Activated CD4-positive, alpha-beta T cell treated with anti-CD3 and anti-CD28 coated beads, Interleukin-2, amount 10 ng/mL, durations not matched to agents 7 days and 5 days (primary cell): ENCODE data around the gene SHB. TPM values are rescaled to one million over a fixed set of nuclear protein-coding genes. Genes with fewer than 3 reads are reported as not detected.

Experiments used
- CTCF ChIA-PET: fragments of 350-600 bp; sonication (Branson Sonifier 250); formaldehyde crosslinking; loops from one replicate; lab custom pipeline; 2021; ENCODE audit warnings: antibody characterized with exemption; lab: Charles Lee
- POLR2A ChIA-PET: fragments of 350-600 bp; sonication (Branson Sonifier 250); formaldehyde crosslinking; loops from one replicate; lab custom pipeline; 2021; ENCODE audit warnings: antibody characterized with exemption; lab: Charles Lee
- DNase-seq: peaks from one replicate; pipeline ENCODE4 v3.0.0-alpha.2; 2020
- H3K27ac Mint-ChIP-seq: one replicate; pipeline ENCODE4 v1.8.0; 2021; ENCODE audit warnings: mild to moderate bottlenecking, moderate library complexity, mixed read lengths
- H3K27me3 Mint-ChIP-seq: one replicate; pipeline ENCODE4 v1.8.0; 2021; ENCODE audit warnings: mixed read lengths
- H3K36me3 Mint-ChIP-seq: one replicate; pipeline ENCODE4 v1.8.0; 2021; ENCODE audit warnings: low read depth, mixed read lengths
- H3K4me1 Mint-ChIP-seq: one replicate; pipeline ENCODE4 v1.8.0; 2021; ENCODE audit warnings: mixed read lengths
- H3K4me3 Mint-ChIP-seq: one replicate; pipeline ENCODE4 v1.8.0; 2021; ENCODE audit warnings: mild to moderate bottlenecking, moderate library complexity, mixed read lengths
- H3K9me3 Mint-ChIP-seq: one replicate; pipeline ENCODE4 v1.8.0; 2021; ENCODE audit warnings: mixed read lengths
- total RNA-seq, 2 experiments: library from RNA; stranded (reverse); gene quantifications; one replicate each; pipeline ENCODE4 v1.2.3, GENCODE V29; 2021

SHB gene
- total RNA-seq, 2 experiments from 2014 or later, result not detected

DNA sequence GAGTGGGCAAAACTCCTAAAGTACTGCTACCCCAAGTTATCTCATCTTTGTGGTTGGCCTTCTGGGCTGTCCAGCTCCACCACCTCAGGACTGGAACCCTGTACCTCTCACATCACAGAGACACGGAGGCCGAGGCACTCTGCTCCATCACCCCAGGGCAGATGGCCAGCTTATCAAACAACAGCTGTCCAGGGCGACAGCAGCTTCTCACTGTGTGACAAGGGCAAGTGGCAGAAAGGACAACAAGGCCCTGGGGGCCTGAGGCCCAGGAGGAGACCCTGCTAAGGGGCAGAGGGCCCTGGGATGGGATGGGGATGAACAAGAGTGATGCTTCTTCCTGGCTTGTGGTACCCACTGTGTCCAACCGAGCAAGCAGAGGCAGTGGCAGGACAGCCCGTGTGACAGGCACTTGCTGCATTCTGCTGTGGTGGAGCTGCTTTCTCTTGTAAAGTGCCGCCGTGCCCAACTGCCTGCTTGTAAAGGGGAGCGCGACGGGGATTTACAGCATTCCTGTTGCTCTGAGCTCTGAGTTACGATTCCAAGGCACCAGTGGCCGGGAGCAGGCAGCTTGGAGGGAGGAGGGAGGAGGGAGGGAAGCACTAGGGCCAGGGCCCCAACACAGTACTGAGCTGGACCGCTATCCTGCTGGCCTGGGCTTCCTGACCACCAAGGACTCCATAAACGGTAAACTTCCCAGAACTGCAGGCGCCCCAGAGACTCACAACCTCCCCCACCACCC is 71.2 kb downstream of the SHB start:
- Mint-ChIP-seq H3K4me3 (no peak overlapping the region), H3K9me3 (no peaks in the 10 kb centered on the region), H3K27me3 (no peaks in the 10 kb centered on the region), H3K27ac (no peak overlapping the region), H3K4me1 (peaks cover 19% of the 10 kb centered on the region), H3K36me3 (no peaks in the 10 kb centered on the region)
- no peak for DNase-seq
- CTCF ChIA-PET, result interaction anchor here (2.3 kb wide), 1 partner anchor 11 kb away, joined by 8 read pairs; no protein-coding TSS in a partner anchor
- POLR2A ChIA-PET, result no interaction called here

DNA sequence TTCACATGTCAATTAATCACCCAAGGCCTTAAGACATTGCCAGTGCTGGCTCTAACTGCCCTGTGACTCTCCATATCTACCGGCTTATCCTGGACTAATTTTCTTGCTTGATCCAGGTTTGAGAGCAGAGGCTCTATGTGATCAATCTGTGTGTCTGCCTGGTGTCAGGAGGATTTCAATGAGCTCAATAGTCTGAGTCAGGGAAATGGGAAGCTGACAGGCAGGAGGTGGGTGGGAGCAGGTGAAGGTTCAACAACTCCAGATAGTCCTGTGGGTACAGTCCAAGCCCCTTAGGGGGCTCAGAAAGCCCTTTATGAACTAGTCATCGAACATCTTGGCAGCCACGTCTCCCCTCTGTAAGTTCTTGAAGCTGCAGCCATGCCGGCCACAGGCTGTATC is 72.2 kb downstream of the SHB start:
- ChIA-PET CTCF (interaction anchor here (2.3 kb wide), 1 partner anchor 10 kb away, joined by 8 read pairs; no protein-coding TSS in a partner anchor), POLR2A (no interaction called here)
- Mint-ChIP-seq H3K9me3 (no peaks in the 10 kb centered on the region), H3K27me3 (no peaks in the 10 kb centered on the region), H3K36me3 (no peaks in the 10 kb centered on the region), H3K4me3 (no peak overlapping the region), H3K27ac (no peak overlapping the region), H3K4me1 (peaks cover 23% of the 10 kb centered on the region)
- DNase-seq, result no peak

DNA sequence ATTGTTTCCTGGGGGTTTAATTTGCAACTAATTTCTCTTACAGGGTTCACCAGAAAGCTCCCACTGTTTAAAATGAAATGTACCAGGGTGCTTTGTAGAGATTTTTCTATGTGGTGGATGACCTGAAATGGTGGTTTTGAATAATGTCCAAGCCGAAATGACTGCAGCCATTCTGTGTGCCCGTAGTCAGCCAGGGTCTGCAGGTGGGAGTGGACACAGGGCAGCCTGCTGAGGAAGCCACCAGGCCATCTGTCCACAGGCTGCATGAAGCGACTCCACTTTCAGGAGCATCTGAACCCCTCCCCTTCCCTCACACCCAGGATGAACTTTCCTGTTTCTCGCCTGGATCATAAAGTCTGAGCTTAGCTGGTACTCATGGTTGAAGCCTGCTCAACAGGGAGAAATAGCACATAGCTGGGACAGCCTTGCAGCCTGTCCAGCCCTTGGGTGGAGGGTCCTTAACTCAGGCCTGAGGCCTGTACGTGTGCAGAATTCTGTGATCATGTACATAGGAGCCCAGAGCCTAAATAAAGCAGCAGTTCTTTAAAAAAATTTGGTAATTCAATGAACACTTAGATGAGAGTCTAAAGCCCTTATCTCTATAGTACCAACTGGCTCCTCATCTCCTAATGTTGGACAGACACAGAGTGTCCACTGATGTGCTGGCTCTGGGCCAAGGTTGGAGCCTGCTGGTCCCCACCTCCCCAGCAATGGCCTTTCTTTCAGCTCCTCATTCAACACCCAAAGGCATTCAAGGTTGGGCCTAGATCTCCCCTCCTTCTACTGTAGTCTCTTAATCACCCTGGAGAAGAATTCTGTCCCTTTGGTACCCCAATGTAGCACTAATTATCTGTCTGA is 72.8 kb downstream of the SHB start:
- Mint-ChIP-seq H3K36me3 (no peaks in the 10 kb centered on the region), H3K9me3 (no peaks in the 10 kb centered on the region), H3K27ac (no peak overlapping the region), H3K4me3 (no peak overlapping the region), H3K27me3 (no peaks in the 10 kb centered on the region), H3K4me1 (peaks cover 23% of the 10 kb centered on the region)
- ChIA-PET CTCF (interaction anchor here (2.3 kb wide), 1 partner anchor 9 kb away, joined by 8 read pairs; no protein-coding TSS in a partner anchor), POLR2A (no interaction called here)
- no peak for DNase-seq

DNA sequence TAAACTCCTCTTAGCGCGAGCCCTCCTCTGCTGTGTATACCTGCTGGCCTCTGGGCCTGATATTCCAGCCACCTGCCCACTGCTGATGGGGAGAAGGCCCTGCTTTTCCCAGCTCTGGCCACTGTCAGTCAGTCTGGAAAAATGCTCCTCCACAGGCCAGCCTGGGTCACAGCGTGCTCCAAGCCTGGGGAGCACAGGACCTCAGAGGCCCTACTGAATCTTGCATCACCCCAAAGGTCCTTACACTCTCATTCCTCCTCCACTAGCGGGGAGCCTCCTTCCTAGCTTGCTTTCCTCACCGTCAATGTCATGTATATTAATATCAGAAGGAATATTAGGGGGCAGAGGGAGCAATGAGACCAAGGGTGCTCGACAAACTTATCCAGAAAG is 73.7 kb downstream of the SHB start:
- no peaks in the 10 kb centered on the region for H3K27me3 Mint-ChIP-seq
- no peak overlapping the region for H3K4me3 Mint-ChIP-seq
- no peaks in the 10 kb centered on the region for H3K36me3 Mint-ChIP-seq
- no peaks in the 10 kb centered on the region for H3K9me3 Mint-ChIP-seq
- no peak overlapping the region for H3K27ac Mint-ChIP-seq
- ChIA-PET POLR2A (no interaction called here), CTCF (no interaction called here)
- peaks cover 23% of the 10 kb centered on the region for H3K4me1 Mint-ChIP-seq
- DNase-seq, result no peak

DNA sequence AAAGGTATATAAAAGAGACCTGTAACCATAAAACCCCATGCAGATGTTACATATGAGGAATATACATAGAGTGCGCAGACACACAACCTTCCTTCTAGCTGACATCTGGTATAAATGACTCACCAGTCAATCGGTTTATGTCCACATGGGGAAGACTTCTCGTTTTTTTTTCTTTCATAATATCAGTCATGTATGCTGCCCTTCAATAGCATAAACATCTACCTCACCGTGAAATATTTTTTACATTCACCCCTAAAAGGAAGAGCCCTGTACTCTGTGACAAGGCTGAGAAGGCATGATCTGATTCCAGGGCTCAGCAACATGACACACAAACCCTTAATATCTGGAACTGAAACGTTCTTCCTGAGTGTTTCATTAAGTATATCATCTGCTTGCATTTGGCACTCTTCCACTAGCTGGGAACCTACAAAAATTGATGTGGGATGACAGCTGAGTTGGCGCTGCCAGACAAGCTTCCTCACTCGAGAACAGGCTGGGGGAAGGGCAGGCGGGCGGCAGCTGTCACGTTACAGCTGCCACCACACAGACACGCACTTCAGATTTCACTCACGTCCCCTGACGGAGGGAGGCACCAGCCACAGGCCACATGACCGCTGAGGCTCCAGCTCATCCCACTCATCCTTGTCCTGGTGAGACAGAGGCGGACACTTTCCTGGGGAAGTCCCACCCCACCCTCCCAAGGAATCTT is 74.2 kb downstream of the SHB start:
- Mint-ChIP-seq H3K36me3 (no peaks in the 10 kb centered on the region), H3K9me3 (no peaks in the 10 kb centered on the region), H3K27ac (no peak overlapping the region), H3K4me1 (peaks cover 23% of the 10 kb centered on the region), H3K4me3 (no peak overlapping the region), H3K27me3 (no peaks in the 10 kb centered on the region)
- CTCF ChIA-PET, result interaction anchor here (0.6 kb wide), 1 partner anchor 58 kb away, joined by 3 read pairs; no protein-coding TSS in a partner anchor
- peak; percentile 24 for DNase-seq
- POLR2A ChIA-PET, result no interaction called here

DNA sequence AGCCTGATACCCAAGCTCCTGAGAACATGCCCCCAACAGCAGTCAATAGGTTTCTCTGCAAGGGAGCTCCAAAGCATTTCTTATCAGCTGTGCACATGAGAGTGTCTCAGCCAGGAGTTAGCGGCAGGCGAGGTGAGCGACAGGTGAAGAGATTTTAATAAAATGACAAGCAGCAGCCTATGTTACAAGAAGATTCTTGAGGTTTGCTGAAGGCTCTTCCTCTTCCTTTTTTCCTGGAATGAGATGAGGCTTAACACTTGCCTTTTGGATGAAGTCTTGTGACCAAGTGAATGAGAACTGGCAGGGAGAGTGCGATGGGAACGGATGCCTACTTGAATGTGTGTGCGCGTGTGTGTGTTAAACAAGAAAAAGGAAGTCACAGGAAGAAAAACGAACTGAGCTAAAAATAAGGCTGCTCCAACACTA is 76.1 kb downstream of the SHB start:
- ChIA-PET CTCF (interaction anchor here (1.0 kb wide), 1 partner anchor 15 kb away, joined by 3 read pairs; no protein-coding TSS in a partner anchor), POLR2A (no interaction called here)

DNA sequence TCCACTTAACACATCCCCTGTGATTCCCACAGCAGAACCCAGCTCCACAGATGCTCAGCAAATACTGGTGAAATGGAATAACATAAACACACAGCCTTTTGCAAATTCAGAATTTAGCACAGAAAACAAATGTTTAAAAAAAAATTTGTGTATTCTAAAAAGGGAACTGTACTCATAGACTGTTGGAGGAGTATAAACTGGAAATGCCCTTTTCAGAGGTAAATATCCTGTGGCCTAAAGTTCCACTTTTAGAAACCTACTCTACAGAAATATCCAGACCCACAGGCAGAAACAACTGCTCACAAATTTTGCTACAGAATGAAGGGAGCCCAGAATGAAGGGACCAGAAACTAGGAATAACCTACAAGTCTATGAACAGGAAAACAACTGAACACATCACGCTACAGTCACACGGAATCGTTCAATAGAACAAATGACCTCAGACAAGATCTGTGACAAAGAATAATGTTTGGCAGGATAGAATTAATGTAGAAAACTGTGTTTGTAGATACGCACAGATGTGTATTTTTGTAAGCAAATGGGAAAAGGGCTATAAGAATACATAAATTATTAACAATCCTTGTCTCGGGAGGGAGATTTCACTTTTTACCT is 78.5 kb downstream of the SHB start:
- POLR2A ChIA-PET, result no interaction called here
- CTCF ChIA-PET, result no interaction called here
- no peak for DNase-seq
- no peaks in the 10 kb centered on the region for H3K36me3 Mint-ChIP-seq
- no peak overlapping the region for H3K27ac Mint-ChIP-seq
- H3K9me3 Mint-ChIP-seq, result no peaks in the 10 kb centered on the region
- no peak overlapping the region for H3K4me3 Mint-ChIP-seq
- peaks cover 22% of the 10 kb centered on the region for H3K4me1 Mint-ChIP-seq
- H3K27me3 Mint-ChIP-seq, result no peaks in the 10 kb centered on the region

More for the DNA sequence above, 76.1 kb downstream of the SHB start:
- H3K9me3 Mint-ChIP-seq, result no peaks in the 10 kb centered on the region
- H3K27ac Mint-ChIP-seq, result no peak overlapping the region
- no peak for DNase-seq
- no peaks in the 10 kb centered on the region for H3K27me3 Mint-ChIP-seq
- no peak overlapping the region for H3K4me3 Mint-ChIP-seq
- H3K4me1 Mint-ChIP-seq, result peaks cover 23% of the 10 kb centered on the region
- H3K36me3 Mint-ChIP-seq, result no peaks in the 10 kb centered on the region

DNA sequence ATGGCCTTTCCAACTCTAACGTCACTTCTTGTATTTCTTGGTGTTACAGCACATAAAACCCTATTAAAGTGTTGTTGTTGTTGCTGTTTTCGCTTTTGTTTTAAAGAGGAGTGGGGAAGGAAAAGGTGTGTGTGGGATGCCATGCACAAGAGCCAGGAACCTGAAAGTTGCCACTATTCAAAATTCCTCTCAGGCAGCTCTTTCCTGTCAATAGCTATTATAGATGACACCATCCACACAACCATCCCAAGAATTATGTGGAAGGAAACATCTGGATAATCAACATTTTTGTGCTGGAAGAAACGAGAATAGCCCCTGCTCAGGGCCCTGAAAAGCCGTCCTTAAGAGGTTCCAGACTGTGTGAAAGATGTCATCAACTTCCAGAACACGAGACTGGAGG is 79.3 kb downstream of the SHB start:
- CTCF ChIA-PET, result no interaction called here
- Mint-ChIP-seq H3K4me3 (no peak overlapping the region), H3K36me3 (no peaks in the 10 kb centered on the region), H3K27ac (no peak overlapping the region), H3K27me3 (no peaks in the 10 kb centered on the region), H3K4me1 (peaks cover 17% of the 10 kb centered on the region), H3K9me3 (no peaks in the 10 kb centered on the region)
- DNase-seq, result no peak
- POLR2A ChIA-PET, result no interaction called here

DNA sequence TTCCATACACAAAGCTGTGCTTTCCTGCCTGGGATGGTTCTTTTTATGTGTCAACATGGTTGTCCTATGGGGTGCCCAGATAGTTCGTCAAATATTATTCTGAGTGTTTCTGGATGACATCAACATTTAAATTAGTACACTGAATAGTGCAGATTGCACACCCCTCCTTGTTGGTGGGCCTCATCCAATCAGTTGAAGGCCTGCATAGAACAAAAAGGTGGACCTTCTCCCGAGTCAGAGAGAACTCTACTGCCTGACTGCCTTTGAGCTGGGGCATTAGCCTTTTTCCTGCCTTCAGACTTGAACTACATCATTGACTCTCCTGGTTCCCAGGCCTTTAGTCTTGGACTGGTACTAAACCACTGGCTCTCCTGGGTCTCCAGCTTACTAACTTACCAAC is 80.4 kb downstream of the SHB start:
- Mint-ChIP-seq H3K4me3 (no peak overlapping the region), H3K36me3 (no peaks in the 10 kb centered on the region), H3K27ac (no peak overlapping the region), H3K27me3 (no peaks in the 10 kb centered on the region), H3K9me3 (no peaks in the 10 kb centered on the region), H3K4me1 (peaks cover 13% of the 10 kb centered on the region)
- DNase-seq, result no peak
- ChIA-PET CTCF (interaction anchor here (0.5 to 0.7 kb wide), 4 partner anchors 8 to 354 kb away, joined by 3 read pairs; no protein-coding TSS in a partner anchor), POLR2A (no interaction called here)

DNA sequence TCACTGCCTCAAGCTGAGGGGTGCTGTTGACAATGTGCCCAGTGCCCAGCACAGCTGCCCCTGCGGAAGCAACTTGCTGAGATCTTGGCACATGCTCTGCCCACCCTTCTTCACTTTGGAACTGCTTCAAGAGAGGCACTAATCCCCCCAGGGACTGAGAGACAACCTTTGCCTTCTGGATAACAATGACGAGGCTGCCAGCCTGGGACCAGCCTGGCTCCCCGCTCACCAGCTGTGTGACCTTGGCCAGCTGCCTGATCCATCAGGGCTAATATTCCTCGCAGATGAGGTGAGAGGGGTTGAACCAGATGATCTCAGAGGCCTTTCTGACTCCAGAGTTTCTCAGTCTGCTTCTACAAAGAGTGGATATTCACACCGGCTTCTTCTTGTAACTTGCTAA is 81.0 kb downstream of the SHB start:
- POLR2A ChIA-PET, result no interaction called here

DNA sequence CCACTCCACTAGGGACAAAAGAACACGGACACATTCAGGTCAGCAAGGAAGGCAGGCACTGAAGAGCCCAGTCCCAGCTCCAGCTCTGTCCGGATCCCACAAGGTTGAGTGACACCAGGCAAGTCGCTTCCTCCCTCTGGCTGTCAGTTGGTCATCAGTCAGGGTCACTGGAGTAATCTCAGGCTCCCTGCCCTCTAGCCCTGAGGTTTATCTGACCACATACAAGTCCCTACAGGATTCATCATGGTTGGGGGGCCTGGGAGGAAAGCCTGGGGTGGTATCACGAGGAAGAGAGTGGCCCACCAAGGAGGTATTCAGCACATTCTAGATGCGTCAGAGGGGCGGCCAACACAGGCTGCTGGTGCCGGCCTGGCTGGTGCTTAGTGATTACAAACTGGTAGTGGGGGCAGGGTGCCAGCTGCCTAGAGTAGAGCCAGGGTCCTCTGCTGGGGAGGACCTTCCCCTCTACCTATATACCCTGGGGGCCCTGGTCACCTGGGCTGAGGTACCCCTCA is 81.5 kb downstream of the SHB start:
- DNase-seq, result no peak
- Mint-ChIP-seq H3K4me3 (no peak overlapping the region), H3K4me1 (peaks cover 6% of the 10 kb centered on the region), H3K27me3 (no peaks in the 10 kb centered on the region), H3K9me3 (no peaks in the 10 kb centered on the region), H3K27ac (no peak overlapping the region), H3K36me3 (no peaks in the 10 kb centered on the region)
- ChIA-PET CTCF (interaction anchor here (0.8 to 2.1 kb wide), 3 partner anchors 10 to 167 kb away, joined by 3 to 8 read pairs (median 7); no protein-coding TSS in a partner anchor), POLR2A (no interaction called here)

More for the DNA sequence above, 81.0 kb downstream of the SHB start:
- peaks cover 11% of the 10 kb centered on the region for H3K4me1 Mint-ChIP-seq
- no peak overlapping the region for H3K4me3 Mint-ChIP-seq
- H3K36me3 Mint-ChIP-seq, result no peaks in the 10 kb centered on the region
- no peaks in the 10 kb centered on the region for H3K27me3 Mint-ChIP-seq
- no peaks in the 10 kb centered on the region for H3K9me3 Mint-ChIP-seq
- no peak for DNase-seq
- CTCF ChIA-PET, result interaction anchor here (0.8 kb wide), 1 partner anchor 167 kb away, joined by 3 read pairs; no protein-coding TSS in a partner anchor
- H3K27ac Mint-ChIP-seq, result no peak overlapping the region

DNA sequence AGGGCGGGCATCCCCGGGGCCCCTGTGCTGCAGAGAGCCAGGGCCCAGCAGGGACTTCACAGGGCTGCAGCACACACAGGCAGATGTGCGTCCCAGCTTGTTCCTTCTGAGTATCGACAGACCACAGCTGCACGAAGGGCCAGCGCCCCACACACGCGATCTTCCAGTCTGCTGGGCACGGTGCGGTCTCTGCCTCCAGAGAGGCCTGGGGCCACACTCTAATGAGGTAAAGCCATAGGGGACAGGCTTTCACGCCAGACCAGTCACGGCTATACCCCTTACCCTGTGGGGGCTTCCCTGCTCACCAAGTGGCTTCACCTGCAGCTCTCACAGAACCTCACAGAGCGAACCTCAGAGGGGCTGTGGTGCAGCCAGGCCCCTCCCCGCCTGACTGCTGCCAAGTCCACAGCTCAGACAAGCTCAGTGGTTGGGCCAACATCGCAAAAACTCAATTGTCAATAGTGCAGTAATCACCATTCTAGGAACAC is 82.2 kb downstream of the SHB start:
- Mint-ChIP-seq H3K27ac (no peak overlapping the region), H3K27me3 (no peaks in the 10 kb centered on the region), H3K36me3 (no peaks in the 10 kb centered on the region), H3K4me1 (peaks cover 5% of the 10 kb centered on the region), H3K4me3 (no peak overlapping the region), H3K9me3 (no peaks in the 10 kb centered on the region)
- no peak for DNase-seq
- ChIA-PET CTCF (interaction anchor here (0.9 to 2.1 kb wide), 3 partner anchors 10 to 21 kb away, joined by 3 to 8 read pairs (median 7); no protein-coding TSS in a partner anchor), POLR2A (no interaction called here)
